ENCODE results near the gene DIPK1A. TPM values are rescaled to one million over a fixed set of nuclear protein-coding genes. Genes with fewer than 3 reads are reported as not detected.

Gene DIPK1A
- total RNA-seq, 1 experiment from 2014 or later = 10.5 TPM

DNA sequence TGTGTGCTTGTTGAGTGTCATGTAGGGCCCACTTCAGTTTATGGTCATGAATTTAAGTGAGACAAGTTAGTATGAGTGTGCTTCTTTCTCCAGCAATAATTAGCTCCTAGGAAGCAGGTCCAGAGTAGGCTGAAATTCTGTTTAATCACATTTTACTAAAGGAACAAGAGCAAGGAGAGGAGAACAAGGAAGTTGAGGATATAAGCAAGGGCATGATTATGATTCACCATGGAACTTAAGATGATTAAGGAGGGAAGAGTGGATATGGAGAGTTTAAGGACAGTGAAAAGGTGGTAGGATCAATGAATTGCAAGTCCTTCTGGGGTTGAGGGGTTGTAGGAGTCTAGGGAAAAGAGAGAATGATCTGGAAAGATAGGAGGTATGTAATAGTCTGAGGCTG, 3.1 kb upstream of the DIPK1A start:
- BruUV-seq (replicated peaks) = no TSS peak
- H3K79me2 ChIP-seq (ENCODE audit: low read depth) = peaks cover 5% of the 10 kb centered on the region; the same call in 1 of the 2 replicates
- H3K36me3 ChIP-seq (ENCODE audit: low read depth) = no peaks in the 10 kb centered on the region
- H3K4me1 ChIP-seq (replicated peaks; ENCODE audit: insufficient read depth) = peaks cover 32% of the 10 kb centered on the region
- H3K9me3 ChIP-seq (ENCODE audit: insufficient read depth, low read depth) = no peaks in the 10 kb centered on the region
- intact Hi-C loops (cut with micrococcal nuclease; ENCODE audit: unreplicated experiment) = no loop called here
- H2AFZ ChIP-seq = no peak overlapping the region
- TF ChIP-seq, protein P1, sequence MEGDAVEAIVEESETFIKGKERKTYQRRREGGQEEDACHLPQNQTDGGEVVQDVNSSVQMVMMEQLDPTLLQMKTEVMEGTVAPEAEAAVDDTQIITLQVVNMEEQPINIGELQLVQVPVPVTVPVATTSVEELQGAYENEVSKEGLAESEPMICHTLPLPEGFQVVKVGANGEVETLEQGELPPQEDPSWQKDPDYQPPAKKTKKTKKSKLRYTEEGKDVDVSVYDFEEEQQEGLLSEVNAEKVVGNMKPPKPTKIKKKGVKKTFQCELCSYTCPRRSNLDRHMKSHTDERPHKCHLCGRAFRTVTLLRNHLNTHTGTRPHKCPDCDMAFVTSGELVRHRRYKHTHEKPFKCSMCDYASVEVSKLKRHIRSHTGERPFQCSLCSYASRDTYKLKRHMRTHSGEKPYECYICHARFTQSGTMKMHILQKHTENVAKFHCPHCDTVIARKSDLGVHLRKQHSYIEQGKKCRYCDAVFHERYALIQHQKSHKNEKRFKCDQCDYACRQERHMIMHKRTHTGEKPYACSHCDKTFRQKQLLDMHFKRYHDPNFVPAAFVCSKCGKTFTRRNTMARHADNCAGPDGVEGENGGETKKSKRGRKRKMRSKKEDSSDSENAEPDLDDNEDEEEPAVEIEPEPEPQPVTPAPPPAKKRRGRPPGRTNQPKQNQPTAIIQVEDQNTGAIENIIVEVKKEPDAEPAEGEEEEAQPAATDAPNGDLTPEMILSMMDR (conservative IDR thresholded peaks at IDR 0.05) = no peak
- no peak for TF ChIP-seq EZH2 (IDR thresholded peaks at IDR 0.05; ENCODE audit: low read depth)
- no peak overlapping the region for H3K27ac ChIP-seq
- peaks cover 13% of the 10 kb centered on the region for H3F3A ChIP-seq (ENCODE audit: insufficient read depth, low read depth)
- no peaks in the 10 kb centered on the region for H3K27me3 ChIP-seq (ENCODE audit: insufficient read depth, low read depth)
- DNase-seq = no peak
- ChIA-PET CTCF (no interaction called here), POLR2A (ENCODE audit: unreplicated experiment) (no interaction called here)
- no peak overlapping the region for H3K4me2 ChIP-seq
- H3K4me3 ChIP-seq = no peak overlapping the region
- no peaks in the 10 kb centered on the region for H3K9me2 ChIP-seq (ENCODE audit: insufficient read depth)
- no peaks in the 10 kb centered on the region for H4K20me1 ChIP-seq (ENCODE audit: insufficient read depth)

DNA sequence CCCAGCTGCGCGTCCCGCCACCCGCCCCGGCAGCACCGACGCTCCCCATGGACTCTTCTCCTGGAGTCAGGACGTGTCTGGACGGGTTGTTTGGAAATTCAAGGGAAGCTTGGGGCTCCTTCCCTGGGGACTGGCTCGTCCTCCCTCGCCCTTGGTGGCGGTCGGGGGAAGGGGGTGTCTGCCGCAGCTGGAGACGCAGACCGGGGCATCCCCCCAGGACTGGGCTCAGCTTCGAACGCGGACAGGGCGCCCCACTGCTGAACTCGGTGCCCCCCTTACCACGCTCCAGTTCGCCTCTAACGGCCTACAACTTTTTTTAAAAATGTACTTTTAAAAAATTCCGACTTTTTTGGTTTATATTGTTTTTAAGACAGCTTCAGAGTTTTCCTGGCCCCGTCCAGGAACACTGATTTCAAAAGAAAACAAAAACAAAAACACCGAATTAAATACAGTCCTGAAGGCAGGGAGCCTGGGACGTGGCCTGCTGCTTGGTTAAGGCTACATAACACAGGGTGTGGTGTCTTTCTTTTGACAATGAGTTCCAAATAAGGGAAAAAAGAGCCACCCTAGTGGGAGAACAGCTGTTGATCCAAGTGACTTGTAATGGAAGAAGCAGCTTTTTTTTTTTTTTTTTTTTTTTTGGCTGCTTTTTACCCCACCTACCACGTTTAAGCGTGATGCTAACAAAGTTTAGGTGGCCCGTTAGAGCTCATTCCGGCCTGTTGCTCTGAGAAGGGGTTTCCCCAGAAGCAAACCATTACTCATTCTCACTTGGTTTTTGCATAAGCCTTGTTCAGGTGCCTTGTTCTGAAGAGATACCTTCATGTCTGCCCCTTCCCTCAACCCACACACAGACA, 862 bp upstream of the DIPK1A start:
- CTCF ChIA-PET = interaction anchor here (0.6 to 1.3 kb wide), 5 partner anchors 75 to 104 kb away, joined by 3 to 7 read pairs (median 4); no protein-coding TSS in a partner anchor
- Histone ChIP-seq H3F3A (ENCODE audit: insufficient read depth, low read depth) (peaks cover 7% of the 10 kb centered on the region; the same call in 1 of the 2 replicates), H3K4me2 (peak overlapping the region; percentile 82), H3K36me3 (ENCODE audit: low read depth) (no peaks in the 10 kb centered on the region), H2AFZ (peak overlapping the region; percentile 98), H3K27ac (peak overlapping the region; percentile 21), H3K9me2 (ENCODE audit: insufficient read depth) (no peaks in the 10 kb centered on the region), H3K9me3 (ENCODE audit: insufficient read depth, low read depth) (no peaks in the 10 kb centered on the region), H3K4me3 (peak overlapping the region; percentile 66), H3K27me3 (ENCODE audit: insufficient read depth, low read depth) (no peaks in the 10 kb centered on the region), H4K20me1 (ENCODE audit: insufficient read depth) (no peaks in the 10 kb centered on the region), H3K79me2 (ENCODE audit: low read depth) (peaks cover 12% of the 10 kb centered on the region), H3K4me1 (replicated peaks; ENCODE audit: insufficient read depth) (peaks cover 24% of the 10 kb centered on the region)
- TSS peak; percentile 81 for BruUV-seq (replicated peaks)
- POLR2A ChIA-PET (ENCODE audit: unreplicated experiment) = interaction anchor here (0.5 to 1.0 kb wide), 7 partner anchors 28 to 1353 kb away, joined by 3 to 23 read pairs (median 9); partner anchors contain the start of gene MTF2
- TF ChIP-seq EZH2 (IDR thresholded peaks at IDR 0.05; ENCODE audit: low read depth) = no peak
- TF ChIP-seq, protein P1 (conservative IDR thresholded peaks at IDR 0.05) = 0 out of 2 replicates have a peak, but pooled peaks have one; percentile 14
- DNase-seq = peak; percentile 17 to 82
- intact Hi-C loops (cut with micrococcal nuclease; ENCODE audit: unreplicated experiment) = loop anchor here (1.0 to 2.0 kb wide), 2 partner anchors 32 to 101 kb away; no protein-coding TSS in a partner anchor

DNA sequence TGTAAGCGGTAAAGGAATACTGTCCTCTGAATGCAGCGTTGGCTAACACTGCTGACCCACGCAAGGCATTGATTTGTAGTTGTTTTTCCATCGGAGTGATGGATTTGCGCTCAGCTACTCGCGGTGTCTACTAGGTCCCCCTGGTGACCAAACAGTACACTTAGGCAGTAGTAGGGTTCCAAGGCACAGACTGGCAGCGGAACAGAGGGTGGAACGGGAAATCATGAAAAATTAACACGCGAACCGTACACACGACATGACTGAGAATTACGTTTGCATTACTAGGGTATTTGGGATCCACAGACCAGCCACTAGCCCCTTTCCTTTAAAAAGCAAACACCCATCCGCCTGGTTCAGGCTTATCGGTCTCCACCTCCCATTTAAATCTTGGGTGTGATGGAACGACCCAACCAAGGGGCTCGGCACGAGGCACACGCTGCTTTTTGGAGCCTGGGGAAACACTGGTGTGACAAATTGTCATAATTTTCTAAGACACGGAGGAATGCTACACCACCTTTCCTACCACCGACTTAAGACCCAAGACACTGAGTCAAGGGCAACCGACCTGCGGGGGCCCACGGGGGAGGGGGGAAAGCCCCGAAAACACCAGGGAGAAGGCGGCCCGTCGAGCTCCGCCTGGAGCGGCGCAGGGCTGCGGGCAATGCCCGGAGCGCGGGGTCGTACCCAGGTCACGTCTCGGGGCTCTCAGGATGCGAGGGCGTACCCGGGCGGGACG, 699 bp downstream of the DIPK1A start:
- H3K4me1 ChIP-seq (replicated peaks; ENCODE audit: insufficient read depth) = peaks cover 22% of the 10 kb centered on the region
- peak overlapping the region; percentile 66 for H3K4me3 ChIP-seq
- H3K36me3 ChIP-seq (ENCODE audit: low read depth) = no peaks in the 10 kb centered on the region
- TSS peak; percentile 47 for BruUV-seq (replicated peaks)
- peak overlapping the region; percentile 65 for H3K27ac ChIP-seq
- H3K9me3 ChIP-seq (ENCODE audit: insufficient read depth, low read depth) = no peaks in the 10 kb centered on the region
- H4K20me1 ChIP-seq (ENCODE audit: insufficient read depth) = no peaks in the 10 kb centered on the region
- intact Hi-C loops (cut with micrococcal nuclease; ENCODE audit: unreplicated experiment) = loop anchor here (1.0 to 2.0 kb wide), 3 partner anchors 34 to 102 kb away; no protein-coding TSS in a partner anchor
- peak overlapping the region; percentile 79 for H3K4me2 ChIP-seq
- CTCF ChIA-PET = interaction anchor here (0.7 to 1.8 kb wide), 3 partner anchors 10 to 464 kb away, joined by 3 to 7 read pairs (median 4); no protein-coding TSS in a partner anchor
- POLR2A ChIA-PET (ENCODE audit: unreplicated experiment) = no interaction called here
- DNase-seq = peak; percentile 61 to 83
- peaks cover 17% of the 10 kb centered on the region for H3K79me2 ChIP-seq (ENCODE audit: low read depth)
- peaks cover 4% of the 10 kb centered on the region; the same call in 1 of the 2 replicates for H3F3A ChIP-seq (ENCODE audit: insufficient read depth, low read depth)
- no peak for TF ChIP-seq EZH2 (IDR thresholded peaks at IDR 0.05; ENCODE audit: low read depth)
- TF ChIP-seq, protein P1 (conservative IDR thresholded peaks at IDR 0.05) = peak; percentile 81
- peak overlapping the region; percentile 93 for H2AFZ ChIP-seq
- no peaks in the 10 kb centered on the region for H3K9me2 ChIP-seq (ENCODE audit: insufficient read depth)
- no peaks in the 10 kb centered on the region for H3K27me3 ChIP-seq (ENCODE audit: insufficient read depth, low read depth)

All from PC-9 (cell line).